Hepatocyte (in vitro differentiated cells): ENCODE data around the gene NRF1. TPM values are rescaled to one million over a fixed set of nuclear protein-coding genes. Genes with fewer than 3 reads are reported as not detected.

Experiments used
- DNase-seq: peaks from one replicate; pipeline ENCODE4 v3.0.0-alpha.2; 2016; ENCODE audit warnings: low spot score
- H2AFZ ChIP-seq: fragments of 200-600 bp; sonication (generic); 2 replicates; pipeline ENCODE4 v1.6.0; 2016; ENCODE audit warnings: antibody characterized with exemption, mild to moderate bottlenecking
- H3K27ac ChIP-seq: fragments of 200-600 bp; sonication (generic); 2 replicates; pipeline ENCODE4 v1.5.1; 2016; ENCODE audit warnings: mild to moderate bottlenecking
- H3K27me3 ChIP-seq: fragments of 200-600 bp; sonication (generic); 2 replicates; pipeline ENCODE4 v1.6.1; 2016
- H3K36me3 ChIP-seq: fragments of 200-600 bp; sonication (generic); replicated peaks from 2 replicates; pipeline ENCODE4 v1.5.1; 2016; ENCODE audit warnings: low read depth; ENCODE audit not compliant: insufficient read depth
- H3K4me1 ChIP-seq: fragments of 200-600 bp; sonication (generic); 2 replicates; pipeline ENCODE4 v1.5.1; 2016; ENCODE audit warnings: mild to moderate bottlenecking, moderate library complexity; ENCODE audit not compliant: insufficient read depth
- H3K4me2 ChIP-seq: fragments of 200-600 bp; sonication (generic); 2 replicates; pipeline ENCODE4 v1.6.0; 2016
- H3K4me3 ChIP-seq: fragments of 200-600 bp; sonication (generic); 2 replicates; pipeline ENCODE4 v1.5.1; 2016; ENCODE audit warnings: mild to moderate bottlenecking
- H3K79me2 ChIP-seq: fragments of 200-600 bp; sonication (generic); 2 replicates; pipeline ENCODE4 v1.6.0; 2017; ENCODE audit warnings: mild to moderate bottlenecking
- H3K9me2 ChIP-seq: fragments of 200-600 bp; sonication (generic); replicated peaks from 2 replicates; pipeline ENCODE4 v1.6.0; 2017; ENCODE audit warnings: mild to moderate bottlenecking; ENCODE audit not compliant: insufficient read depth
- H3K9me3 ChIP-seq: fragments of 200-600 bp; sonication (generic); 2 replicates; pipeline ENCODE4 v1.5.1; 2016; ENCODE audit warnings: low read depth, mild to moderate bottlenecking
- H4K20me1 ChIP-seq: fragments of 200-600 bp; sonication (generic); 2 replicates; pipeline ENCODE4 v1.6.0; 2016; ENCODE audit warnings: mild to moderate bottlenecking; ENCODE audit not compliant: insufficient read depth, poor library complexity, severe bottlenecking
- EZH2 ChIP-seq: fragments of 200-600 bp; sonication (generic); IDR thresholded peaks from 2 replicates; pipeline ENCODE4 v1.6.1; 2016; ENCODE audit warnings: antibody characterized with exemption, mild to moderate bottlenecking, borderline replicate concordance
- EZH2phosphoT487 ChIP-seq: fragments of 200-600 bp; sonication (generic); IDR thresholded peaks from one replicate; pipeline ENCODE4 v1.6.1; 2018; ENCODE audit warnings: antibody characterized with exemption, mild to moderate bottlenecking, low read depth, moderate library complexity; ENCODE audit not compliant: unreplicated experiment, severe bottlenecking
- WGBS: methylation state at CpG from one replicate; pipeline ENCODE4 v1.1.6; 2016; ENCODE audit warnings: low lambda C conversion rate; ENCODE audit errors: missing lambda C conversion rate; 5-methylcytosine and 5-hydroxymethylcytosine counted together
- polyA plus RNA-seq: library from polyadenylated mRNA; unstranded; fragments of >200 nt; fragmentation: Nextera tagmentation; extraction: Ambion mirVana; gene quantifications from 2 replicates; pipeline ENCODE4 v1.2.1, GENCODE V29; 2016
- total RNA-seq: library from RNA; depleted of rRNA; stranded (reverse); fragments of >200 nt; gene quantifications from 2 replicates; pipeline ENCODE4 v1.2.3, GENCODE V29; 2014
- TF ChIP-seq, protein P1 (sequence below): fragments of 200-600 bp; sonication (generic); IDR thresholded peaks from 2 replicates; pipeline ENCODE4 v1.5.1; 2016; ENCODE audit warnings: antibody characterized with exemption, mild to moderate bottlenecking; ENCODE audit not compliant: poor library complexity

The NRF1 gene
- total and polyA plus RNA-seq, 2 experiments from 2014 or later, result 11.2 to 12.0 TPM

DNA sequence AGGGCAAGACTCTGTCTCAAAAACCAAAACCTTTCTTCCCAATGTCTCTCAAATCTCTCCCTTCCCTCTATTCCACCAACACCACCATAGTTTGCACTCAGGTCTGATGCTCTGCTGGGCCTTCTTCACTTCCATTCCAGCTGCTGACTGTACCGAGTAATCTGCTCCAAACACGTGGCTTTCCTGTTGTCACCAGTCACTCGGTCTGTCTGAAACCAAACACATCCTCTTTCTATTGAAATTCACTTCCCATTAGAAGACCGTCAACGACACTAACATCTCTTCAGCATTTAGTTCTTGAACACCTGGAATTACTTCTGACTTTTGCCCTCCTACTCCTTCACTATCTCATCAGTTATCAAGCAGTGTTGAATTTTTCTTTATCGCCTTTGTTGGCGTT is 4.7 kb upstream of the NRF1 start:
- Histone ChIP-seq H3K4me2 (no peak overlapping the region), H3K9me3 (no peaks in the 10 kb centered on the region), H3K27ac (no peak overlapping the region), H3K36me3 (no peaks in the 10 kb centered on the region), H3K79me2 (peaks cover 26% of the 10 kb centered on the region), H3K4me1 (peaks cover 8% of the 10 kb centered on the region), H3K4me3 (no peak overlapping the region), H3K9me2 (no peaks in the 10 kb centered on the region), H2AFZ (no peak overlapping the region), H4K20me1 (no peaks in the 10 kb centered on the region), H3K27me3 (no peaks in the 10 kb centered on the region)
- TF ChIP-seq EZH2phosphoT487 (no peak), EZH2 (no peak)
- TF ChIP-seq, protein P1, sequence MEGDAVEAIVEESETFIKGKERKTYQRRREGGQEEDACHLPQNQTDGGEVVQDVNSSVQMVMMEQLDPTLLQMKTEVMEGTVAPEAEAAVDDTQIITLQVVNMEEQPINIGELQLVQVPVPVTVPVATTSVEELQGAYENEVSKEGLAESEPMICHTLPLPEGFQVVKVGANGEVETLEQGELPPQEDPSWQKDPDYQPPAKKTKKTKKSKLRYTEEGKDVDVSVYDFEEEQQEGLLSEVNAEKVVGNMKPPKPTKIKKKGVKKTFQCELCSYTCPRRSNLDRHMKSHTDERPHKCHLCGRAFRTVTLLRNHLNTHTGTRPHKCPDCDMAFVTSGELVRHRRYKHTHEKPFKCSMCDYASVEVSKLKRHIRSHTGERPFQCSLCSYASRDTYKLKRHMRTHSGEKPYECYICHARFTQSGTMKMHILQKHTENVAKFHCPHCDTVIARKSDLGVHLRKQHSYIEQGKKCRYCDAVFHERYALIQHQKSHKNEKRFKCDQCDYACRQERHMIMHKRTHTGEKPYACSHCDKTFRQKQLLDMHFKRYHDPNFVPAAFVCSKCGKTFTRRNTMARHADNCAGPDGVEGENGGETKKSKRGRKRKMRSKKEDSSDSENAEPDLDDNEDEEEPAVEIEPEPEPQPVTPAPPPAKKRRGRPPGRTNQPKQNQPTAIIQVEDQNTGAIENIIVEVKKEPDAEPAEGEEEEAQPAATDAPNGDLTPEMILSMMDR, result no peak
- no peak for DNase-seq
- WGBS, result 93% methylated on average over 7 of the region's 7 CpGs

DNA sequence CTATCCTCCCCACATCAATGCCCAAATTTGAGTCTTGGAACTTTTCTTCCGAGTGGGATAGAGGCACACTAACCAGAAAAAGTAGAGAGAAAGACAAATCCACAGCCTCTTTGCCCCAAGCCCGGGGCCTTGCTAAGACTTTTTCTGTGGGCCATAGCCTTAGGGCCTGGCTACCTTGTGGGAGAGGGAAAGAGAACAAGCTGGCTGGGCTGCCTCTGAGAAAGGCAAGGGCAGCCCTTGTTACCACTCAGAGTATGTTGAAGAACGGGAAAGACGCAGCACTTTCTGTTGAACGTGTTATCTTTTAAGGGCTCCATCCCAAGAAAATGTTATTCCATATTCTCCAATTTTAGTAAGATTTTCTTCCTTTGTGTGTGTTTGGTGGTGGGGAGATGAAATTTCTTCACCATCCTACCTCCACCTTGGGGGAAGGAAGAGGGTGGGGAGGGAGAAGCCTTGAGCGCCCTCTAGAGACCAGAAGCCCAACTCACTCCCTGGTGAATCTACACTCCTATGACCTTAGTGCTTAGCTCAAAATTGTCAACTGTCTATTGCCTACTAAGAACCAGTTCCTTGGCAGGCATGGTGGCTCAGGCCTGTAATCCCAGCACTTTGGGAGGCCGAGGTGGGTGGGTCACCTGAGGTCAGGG is 3.9 kb upstream of the NRF1 start:
- H3K27ac ChIP-seq, result no peak overlapping the region
- H3K36me3 ChIP-seq, result no peaks in the 10 kb centered on the region
- peak; percentile 35 for DNase-seq
- H4K20me1 ChIP-seq, result no peaks in the 10 kb centered on the region
- H3K9me2 ChIP-seq, result no peaks in the 10 kb centered on the region
- peaks cover 8% of the 10 kb centered on the region for H3K4me1 ChIP-seq
- TF ChIP-seq EZH2phosphoT487 (no peak), EZH2 (no peak)
- TF ChIP-seq, protein P1, result peak; percentile 26
- no peak overlapping the region for H3K4me3 ChIP-seq
- H3K4me2 ChIP-seq, result no peak overlapping the region
- no peaks in the 10 kb centered on the region for H3K27me3 ChIP-seq
- 77% methylated on average over 7 of the region's 7 CpGs for WGBS
- no peak overlapping the region for H2AFZ ChIP-seq
- H3K9me3 ChIP-seq, result no peaks in the 10 kb centered on the region
- peaks cover 28% of the 10 kb centered on the region for H3K79me2 ChIP-seq

DNA sequence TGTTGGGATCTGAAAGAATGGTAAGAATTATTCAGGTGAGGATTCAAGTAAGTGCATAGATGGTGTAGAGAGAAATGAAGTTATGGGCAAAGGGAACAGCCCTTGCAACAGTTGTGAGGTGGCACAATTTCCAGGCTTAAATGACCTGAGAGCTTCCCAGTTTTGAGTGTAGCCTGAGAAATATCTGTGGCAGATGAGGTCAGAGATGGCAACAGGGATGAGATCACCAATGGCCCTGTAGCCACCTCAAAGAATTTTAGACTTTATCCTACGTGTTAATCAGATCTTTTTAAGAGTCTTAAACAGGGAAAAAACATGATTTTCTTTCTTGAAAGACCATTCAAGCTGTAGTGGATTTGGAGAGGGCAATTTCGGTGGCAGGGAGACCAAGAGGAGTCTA is 1.9 kb upstream of the NRF1 start:
- H3K4me1 ChIP-seq, result peaks cover 10% of the 10 kb centered on the region
- peak overlapping the region; percentile 86 for H3K4me2 ChIP-seq
- H3K9me3 ChIP-seq, result no peaks in the 10 kb centered on the region
- H3K36me3 ChIP-seq, result no peaks in the 10 kb centered on the region
- peak overlapping the region; percentile 97 for H3K27ac ChIP-seq
- DNase-seq, result peak; percentile 18
- H3K27me3 ChIP-seq, result no peaks in the 10 kb centered on the region
- peaks cover 13% of the 10 kb centered on the region for H4K20me1 ChIP-seq
- peaks cover 49% of the 10 kb centered on the region for H3K79me2 ChIP-seq
- no peak overlapping the region for H2AFZ ChIP-seq
- no peaks in the 10 kb centered on the region for H3K9me2 ChIP-seq
- 84% methylated on average over 2 of the region's 2 CpGs for WGBS
- no peak for TF ChIP-seq EZH2
- no peak for TF ChIP-seq EZH2phosphoT487
- TF ChIP-seq, protein P1, result no peak
- H3K4me3 ChIP-seq, result no peak overlapping the region
